ENCODE measurements around the gene CCDC57.

DNA sequence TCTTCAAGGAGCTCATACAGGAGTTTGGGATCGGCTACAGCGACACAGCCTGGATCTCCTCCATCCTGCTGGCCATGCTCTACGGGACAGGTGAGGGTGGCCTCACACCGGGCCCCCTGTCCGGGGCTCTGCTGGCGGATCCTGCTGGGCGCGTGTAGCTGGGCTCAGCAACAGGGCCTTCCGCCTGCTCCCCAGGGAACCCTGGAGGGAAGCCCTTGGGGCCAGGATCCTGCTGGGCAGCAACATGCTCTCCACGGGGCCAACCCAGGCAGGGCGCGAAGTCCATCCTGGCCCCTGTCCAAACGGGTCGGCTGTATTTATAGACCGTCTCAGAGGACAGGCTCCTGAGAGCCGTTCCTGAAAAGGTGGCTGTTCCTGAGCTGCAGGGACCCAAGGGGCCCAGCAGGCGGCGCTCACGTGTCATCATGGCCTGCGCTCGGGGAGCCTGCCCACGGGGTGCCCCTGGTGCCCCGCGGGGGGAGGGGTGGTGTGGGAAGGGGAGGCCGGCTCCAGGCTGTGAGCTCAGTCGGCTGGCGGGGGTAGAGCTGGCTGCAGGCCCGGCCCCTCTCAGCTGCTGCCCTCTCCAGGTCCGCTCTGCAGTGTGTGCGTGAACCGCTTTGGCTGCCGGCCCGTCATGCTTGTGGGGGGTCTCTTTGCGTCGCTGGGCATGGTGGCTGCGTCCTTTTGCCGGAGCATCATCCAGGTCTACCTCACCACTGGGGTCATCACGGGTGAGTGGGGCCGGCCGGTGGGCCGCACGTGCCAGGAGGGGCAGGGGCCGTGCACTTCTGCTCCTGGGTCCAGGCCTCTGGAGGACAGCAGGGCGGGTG is 23.7 kb upstream of the CCDC57 start:
- peak; percentile 90 to 95 (median 90) for TF ChIP-seq CTCF (IDR thresholded peaks at IDR 0.05 in 2 of 3, conservative IDR thresholded peaks at IDR 0.05 in 1 of 3; ENCODE audit: insufficient read depth in 2 of 3, low read depth in 1 of 3, low read length in 3 of 3)
- TF ChIP-seq MAX (CRISPR knock-in tag; IDR thresholded peaks at IDR 0.05): no peak
- no peak for TF ChIP-seq ZNF224 (CRISPR knock-in tag; IDR thresholded peaks at IDR 0.05)
- no peak for TF ChIP-seq C11orf30 (IDR thresholded peaks at IDR 0.05; ENCODE audit: low read depth)
- TF ChIP-seq GTF2F1 (IDR thresholded peaks at IDR 0.05; ENCODE audit: low read depth, low read length): no peak
